Liver (tissue), 9 donors: ENCODE results near the gene ALG9. TPM values are rescaled to one million over a fixed set of nuclear protein-coding genes. Genes with fewer than 3 reads are reported as not detected.

Experiments used
- DNase-seq: peaks from one replicate; pipeline ENCODE4 v3.0.0-alpha.2; 2017; ENCODE audit warnings: low spot score
- H3K27ac ChIP-seq, 2 donors: one replicate each; pipeline ENCODE4 v1.7.0; 2013; ENCODE audit warnings: inconsistent platforms in 2 of 2, low read length in 2 of 2, control low read depth in 1 of 2, low read depth in 1 of 2, mild to moderate bottlenecking in 1 of 2
- H3K27me3 ChIP-seq, 4 donors: one replicate each; pipeline versions ENCODE4 v1.6.1 to v1.7.0; 2013; ENCODE audit warnings: low read length in 3 of 4, inconsistent platforms in 1 of 4, mild to moderate bottlenecking in 1 of 4, moderate library complexity in 1 of 4; ENCODE audit not compliant: control insufficient read depth in 4 of 4, insufficient read depth in 4 of 4
- H3K36me3 ChIP-seq, 4 donors: one replicate each; pipeline versions ENCODE4 v1.6.1 to v1.7.0; 2013; ENCODE audit warnings: low read length in 3 of 4, mild to moderate bottlenecking in 3 of 4, low read depth in 1 of 4, moderate library complexity in 1 of 4; ENCODE audit not compliant: control insufficient read depth in 4 of 4, insufficient read depth in 3 of 4
- H3K4me1 ChIP-seq, 4 donors: one replicate each; pipeline versions ENCODE4 v1.6.1 to v1.7.0; 2013; ENCODE audit warnings: low read length in 3 of 4, mild to moderate bottlenecking in 3 of 4, moderate library complexity in 1 of 4; ENCODE audit not compliant: control insufficient read depth in 4 of 4, insufficient read depth in 4 of 4
- H3K4me3 ChIP-seq, 3 donors: one replicate each; pipeline versions ENCODE4 v1.6.1 to v1.7.0; 2013; ENCODE audit warnings: low read length in 3 of 3, control low read depth in 1 of 3, low read depth in 1 of 3, mild to moderate bottlenecking in 1 of 3
- H3K9ac ChIP-seq, 2 donors: one replicate each; pipeline ENCODE4 v1.7.0; 2013; ENCODE audit warnings: low read length in 2 of 2, mild to moderate bottlenecking in 2 of 2, moderate library complexity in 2 of 2, control low read depth in 1 of 2, low read depth in 1 of 2
- H3K9me3 ChIP-seq, 4 donors: one replicate each; pipeline versions ENCODE4 v1.6.1 to v1.7.0; 2013; ENCODE audit warnings: low read length in 3 of 4; ENCODE audit not compliant: control insufficient read depth in 4 of 4
- ATF3 ChIP-seq: IDR thresholded peaks from 2 replicates; pipeline ENCODE4 v1.6.1; 2016; ENCODE audit warnings: antibody characterized with exemption
- CTCF ChIP-seq: fragments of 150-350 bp; IDR thresholded peaks from 2 replicates; pipeline ENCODE4 v1.5.1; 2017; ENCODE audit warnings: improper control_type of control experiment, low read depth, low read length; ENCODE audit not compliant: missing input control
- FOXA1 ChIP-seq: IDR thresholded peaks from 2 replicates; pipeline ENCODE4 v1.6.1; 2016; ENCODE audit warnings: antibody characterized with exemption
- HNF4A ChIP-seq, 2 donors: conservative IDR thresholded peaks; 2 replicates each; pipeline ENCODE4 v1.6.1; 2016; ENCODE audit warnings: antibody characterized with exemption in 2 of 2, mild to moderate bottlenecking in 2 of 2
- MAX ChIP-seq: IDR thresholded peaks from 2 replicates; pipeline ENCODE4 v1.6.1; 2016; ENCODE audit warnings: antibody characterized with exemption
- NR2F2 ChIP-seq: IDR thresholded peaks from 2 replicates; pipeline ENCODE4 v1.6.1; 2016; ENCODE audit warnings: antibody characterized with exemption
- RAD21 ChIP-seq, 2 donors: IDR thresholded peaks; 2 replicates each; pipeline ENCODE4 v1.6.1; 2016; ENCODE audit warnings: antibody characterized with exemption in 2 of 2, mild to moderate bottlenecking in 2 of 2
- REST ChIP-seq: IDR thresholded peaks from 2 replicates; pipeline ENCODE4 v1.6.1; 2016; ENCODE audit warnings: antibody characterized with exemption, mild to moderate bottlenecking
- SP1 ChIP-seq: IDR thresholded peaks from 2 replicates; pipeline ENCODE4 v1.6.1; 2018; ENCODE audit warnings: antibody characterized with exemption, mild to moderate bottlenecking
- TAF1 ChIP-seq: conservative IDR thresholded peaks from 2 replicates; pipeline ENCODE4 v1.6.1; 2016; ENCODE audit warnings: antibody characterized with exemption, mild to moderate bottlenecking
- YY1 ChIP-seq: IDR thresholded peaks from 2 replicates; pipeline ENCODE4 v1.6.1; 2016; ENCODE audit warnings: antibody characterized with exemption, mild to moderate bottlenecking
- ZBTB33 ChIP-seq: IDR thresholded peaks from 2 replicates; pipeline ENCODE4 v1.6.1; 2016; ENCODE audit warnings: antibody characterized with exemption
- WGBS: extraction: QIAGEN DNeasy Blood & Tissue Kit; methylation state at CpG from one replicate; pipeline ENCODE4 v1.1.7; 2013; 5-methylcytosine and 5-hydroxymethylcytosine counted together
- polyA plus RNA-seq, 2 donors: library from polyadenylated mRNA; stranded (reverse) in 1 of 2; unstranded in 1 of 2; fragments of 200-250 nt in 1 of 2; fragments of >200 nt in 1 of 2; fragmentation: Nextera tagmentation in 1 of 2; extraction: Ambion mirVana in 1 of 2; gene quantifications; one replicate each; pipeline versions ENCODE4 v1.2.1 to v1.2.3, GENCODE V29; 2013 to 2015
- total RNA-seq, 2 donors: library from RNA; depleted of rRNA; stranded (reverse); fragments of >200 nt; gene quantifications; one replicate each; pipeline ENCODE4 v1.2.3, GENCODE V29; 2014
- donor health status: healthy.
- donor health status: healthy.
- donor health status: healthy.
- donor health status: healthy.
- donor health status: healthy.

ALG9 gene
- total and polyA plus RNA-seq, 4 donors = 13.7 to 36.3 (median 20.2) TPM

GRCh38 chr11:111792955-111793500 lies 78.4 kb downstream of the ALG9 start (continued):
- TF ChIP-seq NR2F2 = no peak
- no peak for TF ChIP-seq HNF4A (conservative IDR thresholded peaks at IDR 0.05)
- no peak for TF ChIP-seq MAX
- TF ChIP-seq SP1 = no peak
- no peak for TF ChIP-seq YY1
- no peak for TF ChIP-seq ATF3

GRCh38 chr11:111792314-111792713 lies 79.1 kb downstream of the ALG9 start:
- H3K9me3 ChIP-seq = peaks cover 0 to 2% (median 0%) of the 10 kb centered on the region in 4 donors
- no peak for DNase-seq
- H3K4me3 ChIP-seq = no peak overlapping the region
- no peak overlapping the region for H3K9ac ChIP-seq
- peak overlapping the region; percentile 77 to 81 for H3K27ac ChIP-seq
- no peaks in the 10 kb centered on the region for H3K27me3 ChIP-seq
- peaks cover 0 to 6% (median 1%) of the 10 kb centered on the region in 4 donors for H3K36me3 ChIP-seq
- peaks cover 14 to 54% (median 35%) of the 10 kb centered on the region in 4 donors for H3K4me1 ChIP-seq
- 96% methylated on average over 1 of the region's 1 CpG for WGBS
- TF ChIP-seq CTCF = no peak
- peak in 1 of 2 donors; percentile 17 for TF ChIP-seq HNF4A (conservative IDR thresholded peaks at IDR 0.05)

- no peak for DNase-seq
- TF ChIP-seq TAF1 (peak; percentile 7), REST (no peak), RAD21 (IDR thresholded peaks at IDR 0.05) (no peak), MAX (no peak), CTCF (no peak), ATF3 (no peak), SP1 (no peak), ZBTB33 (no peak), FOXA1 (no peak)
- no peak overlapping the region for H3K4me3 ChIP-seq
- WGBS = 24% methylated on average over 2 of the region's 2 CpGs
- H3K9ac ChIP-seq = peak overlapping the region in 1 of 2 donors; percentile 19
- no peaks in the 10 kb centered on the region for H3K9me3 ChIP-seq
- peaks cover 14 to 66% (median 45%) of the 10 kb centered on the region in 4 donors for H3K4me1 ChIP-seq
- peak overlapping the region; percentile 70 to 90 for H3K27ac ChIP-seq
- no peaks in the 10 kb centered on the region for H3K27me3 ChIP-seq
- no peaks in the 10 kb centered on the region for H3K36me3 ChIP-seq
These were observed 82.9 kb downstream of the ALG9 start for GRCh38 chr11:111788464-111788863.
